ENCODE results near the gene CTTN. TPM values are rescaled to one million over a fixed set of nuclear protein-coding genes. Genes with fewer than 3 reads are reported as not detected.

The CTTN gene
- total RNA-seq, 2 experiments from 2014 or later, result 40.9 to 41.1 TPM

GRCh38 chr11:70463478-70464255, 65.3 kb downstream of the CTTN start:
- CTCF ChIA-PET, result interaction anchor here (0.9 kb wide), 1 partner anchor 8 kb away, joined by 3 read pairs; no protein-coding TSS in a partner anchor
- Mint-ChIP-seq H3K4me3 (no peak overlapping the region), H3K9me3 (ENCODE audit: low read depth) (no peaks in the 10 kb centered on the region), H3K4me1 (no peaks in the 10 kb centered on the region), H3K27ac (no peak overlapping the region), H3K27me3 (peaks cover 9% of the 10 kb centered on the region), H3K36me3 (ENCODE audit: low read depth) (no peaks in the 10 kb centered on the region)
- intact Hi-C loops (cut with DNase I, micrococcal nuclease), result no loop called here
- DNase-seq (no peak), ATAC-seq (no peak)
- POLR2A ChIA-PET, result no interaction called here

- DNase-seq (no peak), ATAC-seq (no peak)
- POLR2A ChIA-PET, result no interaction called here
- H3K4me3 Mint-ChIP-seq, result no peak overlapping the region
- H3K27me3 Mint-ChIP-seq, result peaks cover 9% of the 10 kb centered on the region
- H3K27ac Mint-ChIP-seq, result no peak overlapping the region
- intact Hi-C loops (cut with DNase I, micrococcal nuclease), result no loop called here
- no peaks in the 10 kb centered on the region for H3K4me1 Mint-ChIP-seq
- no peaks in the 10 kb centered on the region for H3K9me3 Mint-ChIP-seq (ENCODE audit: low read depth)
- H3K36me3 Mint-ChIP-seq (ENCODE audit: low read depth), result no peaks in the 10 kb centered on the region
- CTCF ChIA-PET, result interaction anchor here (0.6 kb wide), 1 partner anchor 16 kb away, joined by 3 read pairs; no protein-coding TSS in a partner anchor
Measured at GRCh38 chr11:70464509-70465361, 66.4 kb downstream of the CTTN start.

GRCh38 chr11:70466154-70466553, 67.8 kb downstream of the CTTN start:
- H3K27me3 Mint-ChIP-seq, result peaks cover 7% of the 10 kb centered on the region

GRCh38 chr11:70466596-70466995, 68.3 kb downstream of the CTTN start:
- ATAC-seq, result no peak
- POLR2A ChIA-PET, result no interaction called here
- DNase-seq, result no peak
- peaks cover 5% of the 10 kb centered on the region for H3K27me3 Mint-ChIP-seq
- no peaks in the 10 kb centered on the region for H3K36me3 Mint-ChIP-seq (ENCODE audit: low read depth)
- CTCF ChIA-PET, result interaction anchor here (0.5 to 1.2 kb wide), 5 partner anchors 9 to 1793 kb away, joined by 3 to 4 read pairs (median 3); no protein-coding TSS in a partner anchor
- H3K4me3 Mint-ChIP-seq, result no peak overlapping the region
- no peaks in the 10 kb centered on the region for H3K4me1 Mint-ChIP-seq
- no peak overlapping the region for H3K27ac Mint-ChIP-seq
- H3K9me3 Mint-ChIP-seq (ENCODE audit: low read depth), result no peaks in the 10 kb centered on the region
- intact Hi-C loops (cut with DNase I, micrococcal nuclease), result no loop called here

More at GRCh38 chr11:70466154-70466553, 67.8 kb downstream of the CTTN start:
- peak; percentile 74 for ATAC-seq
- no peak overlapping the region for H3K27ac Mint-ChIP-seq
- DNase-seq, result peak; percentile 32
- H3K4me1 Mint-ChIP-seq, result no peaks in the 10 kb centered on the region
- CTCF ChIA-PET, result interaction anchor here (1.2 kb wide), 1 partner anchor 15 kb away, joined by 3 read pairs; no protein-coding TSS in a partner anchor
- H3K4me3 Mint-ChIP-seq, result no peak overlapping the region
- intact Hi-C loops (cut with DNase I, micrococcal nuclease), result no loop called here
- POLR2A ChIA-PET, result no interaction called here
- no peaks in the 10 kb centered on the region for H3K36me3 Mint-ChIP-seq (ENCODE audit: low read depth)
- no peaks in the 10 kb centered on the region for H3K9me3 Mint-ChIP-seq (ENCODE audit: low read depth)

- no peaks in the 10 kb centered on the region for H3K4me1 Mint-ChIP-seq
- H3K9me3 Mint-ChIP-seq (ENCODE audit: low read depth), result no peaks in the 10 kb centered on the region
- no peak overlapping the region for H3K27ac Mint-ChIP-seq
- ChIA-PET CTCF (interaction anchor here (0.5 to 1.4 kb wide), 8 partner anchors 9 to 1792 kb away, joined by 3 to 5 read pairs (median 3); no protein-coding TSS in a partner anchor), POLR2A (no interaction called here)
- intact Hi-C loops (cut with DNase I, micrococcal nuclease), result loop anchor here (1.0 kb wide), 2 partner anchors 288 to 613 kb away; no protein-coding TSS in a partner anchor
- H3K27me3 Mint-ChIP-seq, result peaks cover 2% of the 10 kb centered on the region
- DNase-seq (peak; percentile 80), ATAC-seq (peak; percentile 47)
- H3K36me3 Mint-ChIP-seq (ENCODE audit: low read depth), result no peaks in the 10 kb centered on the region
- no peak overlapping the region for H3K4me3 Mint-ChIP-seq
Measured at GRCh38 chr11:70467201-70468085, 69.1 kb downstream of the CTTN start.

GRCh38 chr11:70468256-70469195, 70.2 kb downstream of the CTTN start:
- ChIA-PET CTCF (interaction anchor here (0.9 to 1.4 kb wide), 3 partner anchors 9 to 948 kb away, joined by 3 to 5 read pairs (median 4); no protein-coding TSS in a partner anchor), POLR2A (no interaction called here)
- Mint-ChIP-seq H3K9me3 (ENCODE audit: low read depth) (no peaks in the 10 kb centered on the region), H3K27ac (no peak overlapping the region), H3K36me3 (ENCODE audit: low read depth) (no peaks in the 10 kb centered on the region), H3K4me3 (no peak overlapping the region), H3K4me1 (no peaks in the 10 kb centered on the region), H3K27me3 (peaks cover 2% of the 10 kb centered on the region)
- ATAC-seq (no peak), DNase-seq (no peak)
- intact Hi-C loops (cut with DNase I, micrococcal nuclease), result no loop called here

GRCh38 chr11:70470127-70470526, 71.8 kb downstream of the CTTN start:
- intact Hi-C loops (cut with DNase I, micrococcal nuclease), result no loop called here
- H3K4me1 Mint-ChIP-seq, result no peaks in the 10 kb centered on the region
- DNase-seq (no peak), ATAC-seq (no peak)
- H3K27ac Mint-ChIP-seq, result no peak overlapping the region
- ChIA-PET POLR2A (no interaction called here), CTCF (no interaction called here)
- no peaks in the 10 kb centered on the region for H3K36me3 Mint-ChIP-seq (ENCODE audit: low read depth)
- H3K4me3 Mint-ChIP-seq, result no peak overlapping the region
- H3K27me3 Mint-ChIP-seq, result no peaks in the 10 kb centered on the region
- H3K9me3 Mint-ChIP-seq (ENCODE audit: low read depth), result no peaks in the 10 kb centered on the region

GRCh38 chr11:70471254-70471653, 72.9 kb downstream of the CTTN start:
- DNase-seq, result peak; percentile 49
- no peak for ATAC-seq
- Mint-ChIP-seq H3K36me3 (ENCODE audit: low read depth) (no peaks in the 10 kb centered on the region), H3K27ac (no peak overlapping the region), H3K9me3 (ENCODE audit: low read depth) (no peaks in the 10 kb centered on the region), H3K4me1 (no peaks in the 10 kb centered on the region), H3K27me3 (no peaks in the 10 kb centered on the region), H3K4me3 (no peak overlapping the region)
- intact Hi-C loops (cut with DNase I, micrococcal nuclease), result no loop called here
- CTCF ChIA-PET, result no interaction called here
- POLR2A ChIA-PET, result no interaction called here

- no peaks in the 10 kb centered on the region for H3K27me3 Mint-ChIP-seq
- ChIA-PET CTCF (interaction anchor here (0.6 kb wide), 1 partner anchor 9 kb away, joined by 3 read pairs; no protein-coding TSS in a partner anchor), POLR2A (no interaction called here)
- H3K27ac Mint-ChIP-seq, result no peak overlapping the region
- no peaks in the 10 kb centered on the region for H3K36me3 Mint-ChIP-seq (ENCODE audit: low read depth)
- no peak overlapping the region for H3K4me3 Mint-ChIP-seq
- ATAC-seq (no peak), DNase-seq (no peak)
- no peaks in the 10 kb centered on the region for H3K4me1 Mint-ChIP-seq
- no peaks in the 10 kb centered on the region for H3K9me3 Mint-ChIP-seq (ENCODE audit: low read depth)
- intact Hi-C loops (cut with DNase I, micrococcal nuclease), result no loop called here
Measured at GRCh38 chr11:70472240-70472639, 73.9 kb downstream of the CTTN start.

GRCh38 chr11:70473186-70473872, 75.0 kb downstream of the CTTN start:
- ChIA-PET POLR2A (no interaction called here), CTCF (no interaction called here)
- Mint-ChIP-seq H3K27me3 (no peaks in the 10 kb centered on the region), H3K27ac (no peak overlapping the region), H3K4me1 (no peaks in the 10 kb centered on the region), H3K36me3 (ENCODE audit: low read depth) (no peaks in the 10 kb centered on the region), H3K9me3 (ENCODE audit: low read depth) (no peaks in the 10 kb centered on the region), H3K4me3 (no peak overlapping the region)
- intact Hi-C loops (cut with DNase I, micrococcal nuclease), result no loop called here
- DNase-seq, result no peak
- ATAC-seq, result no peak

All from activated CD4-positive, alpha-beta T cell treated with anti-CD3 and anti-CD28 coated beads for 36 hours (primary cell).